GM18517 (cell line): Measurements from ENCODE around the gene UGT1A9.
"Not testable (repeated sequence)": the region's sequence is repeated elsewhere in the genome, so short reads cannot be mapped to it uniquely, and the experiment has no call there.

Experiments used
- ATAC-seq: cut with Tn5 transposase; IDR thresholded peaks from one replicate; pipeline ENCODE4 v1.9.1; 2021; ENCODE audit warnings: mild to moderate bottlenecking, moderate library complexity; ENCODE audit not compliant: unreplicated experiment

UGT1A9 gene

GRCh38 chr2:233708942-233709341 lies 37.2 kb downstream of the UGT1A9 start:
- no peak for ATAC-seq

GRCh38 chr2:233711312-233712008 lies 39.8 kb downstream of the UGT1A9 start:
- ATAC-seq, result no peak

GRCh38 chr2:233712611-233713261 lies 41.0 kb downstream of the UGT1A9 start, which contains the start of gene UGT1A5:
UGT1A5 (plus strand) TSS chr2:233712907; CDS start chr2:233712992, 85 bp downstream.
- no peak for ATAC-seq

- no peak for ATAC-seq
These were observed 41.5 kb downstream of the UGT1A9 start for GRCh38 chr2:233713262-233713615.

GRCh38 chr2:233714121-233714520 lies 42.4 kb downstream of the UGT1A9 start:
- no peak for ATAC-seq

GRCh38 chr2:233718552-233718951 lies 46.9 kb downstream of the UGT1A9 start, which contains the start of gene UGT1A4:
UGT1A4 (plus strand) TSS chr2:233718736; CDS start chr2:233718821, 85 bp downstream.
- no peak for ATAC-seq

GRCh38 chr2:233728723-233729301 lies 57.1 kb downstream of the UGT1A9 start, which contains the start of gene UGT1A3:
UGT1A3 (plus strand) TSS chr2:233729042; CDS start chr2:233729127, 85 bp downstream.
- ATAC-seq, result no peak

- not testable (repeated sequence) for ATAC-seq
These were observed 65.4 kb downstream of the UGT1A9 start for GRCh38 chr2:233736868-233737653.

- ATAC-seq, result no peak
These were observed 69.2 kb downstream of the UGT1A9 start for GRCh38 chr2:233740870-233741269.

- no peak for ATAC-seq
These were observed 72.0 kb downstream of the UGT1A9 start for GRCh38 chr2:233743464-233744259.

GRCh38 chr2:233745073-233745755 lies 73.5 kb downstream of the UGT1A9 start:
- ATAC-seq, result no peak

- ATAC-seq, result not testable (repeated sequence)
These were observed 74.1 kb downstream of the UGT1A9 start for GRCh38 chr2:233745838-233746237.

GRCh38 chr2:233746475-233747282 lies 75.0 kb downstream of the UGT1A9 start:
- ATAC-seq, result no peak

GRCh38 chr2:233747283-233747544 lies 75.5 kb downstream of the UGT1A9 start:
- no peak for ATAC-seq

GRCh38 chr2:233750689-233751088 lies 79.0 kb downstream of the UGT1A9 start:
- ATAC-seq, result not testable (repeated sequence)

GRCh38 chr2:233751212-233752009 lies 79.7 kb downstream of the UGT1A9 start:
- ATAC-seq, result not testable (repeated sequence)

- ATAC-seq, result no peak
These were observed 83.3 kb downstream of the UGT1A9 start for GRCh38 chr2:233754872-233755611.
